GM04503 (cell line): Measurements from ENCODE around the gene SPA17.

Experiments
- DNase-seq: peaks from one replicate; pipeline ENCODE4 v3.0.0-alpha.2; 2012; ENCODE audit warnings: low read depth

Gene SPA17

DNA sequence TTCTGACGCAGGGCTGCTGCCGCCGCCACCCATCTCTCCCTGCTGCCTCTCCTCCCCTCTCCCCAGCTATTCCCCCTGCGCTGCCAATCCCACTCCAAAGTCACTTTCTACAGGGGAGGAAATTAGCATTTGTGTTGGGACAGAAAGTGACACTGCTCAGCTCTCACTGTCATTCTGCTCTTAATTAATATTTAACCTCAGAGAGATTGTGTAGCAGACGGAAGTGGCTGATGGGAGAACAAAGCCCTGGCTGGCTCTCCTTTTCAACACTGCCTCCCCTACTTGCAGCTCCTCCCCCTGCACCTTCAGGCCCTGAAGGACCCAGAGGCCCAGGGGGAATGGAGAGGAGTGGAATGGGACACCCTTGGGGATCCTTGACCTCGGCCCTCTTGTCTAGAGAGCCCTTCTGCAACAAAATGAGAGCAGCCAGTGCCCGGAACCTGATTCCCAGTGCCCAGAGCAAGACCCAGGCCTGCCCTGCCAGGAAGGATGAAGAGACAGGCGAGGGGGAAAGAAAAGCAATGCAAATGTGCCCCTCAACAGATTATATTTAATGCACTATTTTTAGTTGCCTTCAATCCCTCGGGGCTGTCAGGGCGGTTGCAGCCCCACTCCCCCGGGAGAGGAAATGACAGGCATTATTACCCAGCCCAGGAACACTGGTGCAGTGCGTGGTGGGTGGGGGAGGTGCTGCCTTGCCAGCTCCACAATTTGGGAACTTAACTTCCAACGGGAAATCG is 51.4 kb downstream of the SPA17 start:
- DNase-seq = no peak

DNA sequence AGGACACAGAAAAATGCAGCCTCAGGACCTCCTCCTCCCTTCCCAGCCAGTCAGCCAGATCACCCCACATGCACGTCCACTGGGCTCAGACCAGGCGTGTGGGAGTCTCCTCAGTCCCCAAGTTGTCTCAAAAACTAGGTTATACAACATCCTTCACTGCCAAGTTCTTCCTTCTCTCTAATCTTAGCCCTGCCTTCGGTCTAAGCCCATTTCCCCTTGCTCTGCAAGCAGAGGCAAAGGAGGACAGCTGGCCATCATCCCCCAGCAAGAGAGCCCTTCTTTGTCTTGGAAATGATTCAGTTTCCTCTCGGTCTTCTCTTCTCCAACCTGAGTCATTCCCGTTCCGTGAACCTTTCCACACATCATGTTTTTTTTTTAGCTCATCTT is 52.0 kb downstream of the SPA17 start:
- no peak for DNase-seq

DNA sequence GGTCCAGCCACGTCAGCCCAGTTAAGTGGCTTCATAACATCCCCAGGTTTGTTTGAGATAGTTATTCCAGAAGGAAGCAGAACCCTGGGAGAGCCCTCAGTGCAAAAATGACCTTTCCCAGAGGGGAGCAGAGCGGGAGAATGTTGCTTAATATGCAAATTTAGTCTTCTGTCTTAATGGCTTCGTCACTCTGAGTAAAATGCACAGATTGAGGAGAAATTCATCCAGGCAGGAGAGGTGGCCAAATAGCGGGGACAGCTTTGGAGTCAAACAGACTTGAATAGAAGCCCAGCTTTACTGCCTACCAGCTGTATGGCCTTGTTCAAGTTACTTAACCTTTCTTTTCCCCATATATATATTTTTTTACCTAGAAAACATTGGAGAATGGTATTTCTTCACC is 53.8 kb downstream of the SPA17 start:
- DNase-seq = no peak

DNA sequence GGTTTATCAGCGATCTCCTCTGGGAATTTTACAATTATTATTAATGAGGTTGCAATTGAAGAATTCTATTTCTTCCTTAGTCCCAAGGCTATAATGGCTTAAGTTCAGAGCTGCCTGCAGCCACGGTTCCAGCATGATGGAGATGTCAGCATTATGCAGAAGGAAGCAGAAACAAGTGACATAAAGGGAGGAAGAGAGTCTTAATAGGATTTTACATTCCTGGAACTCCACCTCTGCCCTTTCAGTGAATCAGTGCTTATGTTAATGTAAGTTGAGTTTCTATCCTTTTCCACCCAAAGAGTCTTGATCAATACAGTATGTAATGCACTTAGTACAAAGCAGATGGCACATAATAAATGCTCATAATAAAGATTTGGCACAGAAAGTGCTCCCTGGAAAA is 54.4 kb downstream of the SPA17 start:
- no peak for DNase-seq

DNA sequence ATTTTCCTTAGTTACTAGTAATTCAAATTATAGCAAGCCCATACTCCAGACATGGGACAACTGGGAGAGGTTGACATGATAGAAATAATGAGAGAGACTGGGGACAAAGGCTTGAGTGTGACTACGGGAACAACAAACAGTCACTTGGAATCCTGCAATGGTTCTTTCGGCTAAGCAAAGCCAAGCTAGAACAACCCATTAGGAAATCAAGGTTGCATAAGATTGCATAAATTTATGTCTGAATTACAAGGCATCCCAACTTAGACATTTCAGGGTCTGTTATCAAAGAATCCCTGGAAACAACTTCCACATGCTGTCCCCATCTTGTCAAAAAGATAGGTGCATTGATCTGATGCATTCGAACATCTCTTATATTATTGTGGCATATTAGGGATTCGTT is 55.9 kb downstream of the SPA17 start:
- DNase-seq = no peak

DNA sequence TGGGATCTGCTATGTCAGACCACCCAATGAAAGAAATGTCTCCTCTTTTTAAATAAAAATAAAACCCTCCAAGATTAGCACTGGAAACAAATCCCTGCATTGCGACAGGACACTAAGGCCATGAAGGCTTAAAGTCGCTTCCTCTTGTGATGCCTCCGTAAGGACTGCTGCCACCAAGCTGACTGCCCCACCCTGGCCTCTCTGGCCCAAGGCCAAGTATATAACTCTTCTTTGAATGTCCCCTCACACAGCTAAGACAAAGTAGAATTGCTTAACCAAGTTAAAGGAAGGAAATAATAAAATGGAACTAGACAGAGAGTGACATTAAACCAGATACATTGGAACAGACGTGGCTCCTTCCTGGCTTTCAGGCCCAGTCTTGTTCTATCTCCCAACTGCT is 58.5 kb downstream of the SPA17 start:
- DNase-seq = no peak

DNA sequence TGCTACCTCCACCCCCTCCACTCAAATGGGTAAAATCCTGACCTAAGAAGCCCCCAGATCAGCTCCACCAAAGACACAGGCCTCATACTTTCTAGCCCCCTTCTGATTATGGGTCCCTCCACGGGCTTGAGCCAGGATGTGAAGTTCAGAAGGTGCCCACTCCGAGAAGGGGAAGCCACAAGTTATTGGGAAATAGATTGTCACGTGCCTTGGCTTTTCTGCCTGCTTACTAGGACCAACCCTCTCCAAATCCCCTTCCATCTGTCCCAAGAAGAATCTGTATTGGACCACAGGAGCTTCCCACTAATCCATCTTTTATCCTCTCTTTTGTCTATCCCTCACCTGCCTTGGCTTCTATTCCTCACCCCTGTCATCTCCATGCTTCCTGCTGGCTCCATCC is 63.0 kb downstream of the SPA17 start:
- DNase-seq = no peak

DNA sequence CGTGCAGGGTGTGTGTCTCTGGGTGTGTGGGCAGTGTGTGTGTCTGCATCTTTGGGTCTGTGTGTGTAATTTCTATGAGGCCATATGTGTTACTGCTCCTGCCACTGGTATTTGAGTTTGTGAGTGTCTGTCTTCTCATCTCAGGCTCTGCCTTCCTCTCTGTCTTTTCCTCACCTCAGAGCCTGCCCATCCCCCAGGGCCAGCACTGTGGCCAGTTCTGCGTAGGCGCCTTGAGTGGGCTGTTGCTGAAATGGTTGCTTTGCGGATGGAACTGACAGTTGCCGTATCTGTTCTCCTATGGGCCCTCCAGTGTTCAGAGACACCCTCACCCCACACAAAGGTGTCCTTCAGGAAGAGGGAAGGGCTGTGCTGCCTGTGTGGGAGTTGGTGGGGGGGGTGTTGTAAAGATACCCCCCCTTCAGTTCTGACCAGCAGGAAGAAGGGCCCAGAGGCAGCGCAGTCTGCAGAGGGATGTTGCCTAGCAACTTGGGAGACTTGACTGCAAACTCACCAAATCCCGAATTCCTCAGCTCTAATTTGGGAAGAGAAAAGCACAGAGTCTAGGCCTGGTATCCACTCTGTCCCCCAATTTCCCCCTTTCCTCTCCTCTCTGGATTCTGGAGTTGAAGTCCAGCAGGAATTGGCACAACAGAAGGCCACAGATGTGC is 64.1 kb downstream of the SPA17 start:
- DNase-seq = no peak

DNA sequence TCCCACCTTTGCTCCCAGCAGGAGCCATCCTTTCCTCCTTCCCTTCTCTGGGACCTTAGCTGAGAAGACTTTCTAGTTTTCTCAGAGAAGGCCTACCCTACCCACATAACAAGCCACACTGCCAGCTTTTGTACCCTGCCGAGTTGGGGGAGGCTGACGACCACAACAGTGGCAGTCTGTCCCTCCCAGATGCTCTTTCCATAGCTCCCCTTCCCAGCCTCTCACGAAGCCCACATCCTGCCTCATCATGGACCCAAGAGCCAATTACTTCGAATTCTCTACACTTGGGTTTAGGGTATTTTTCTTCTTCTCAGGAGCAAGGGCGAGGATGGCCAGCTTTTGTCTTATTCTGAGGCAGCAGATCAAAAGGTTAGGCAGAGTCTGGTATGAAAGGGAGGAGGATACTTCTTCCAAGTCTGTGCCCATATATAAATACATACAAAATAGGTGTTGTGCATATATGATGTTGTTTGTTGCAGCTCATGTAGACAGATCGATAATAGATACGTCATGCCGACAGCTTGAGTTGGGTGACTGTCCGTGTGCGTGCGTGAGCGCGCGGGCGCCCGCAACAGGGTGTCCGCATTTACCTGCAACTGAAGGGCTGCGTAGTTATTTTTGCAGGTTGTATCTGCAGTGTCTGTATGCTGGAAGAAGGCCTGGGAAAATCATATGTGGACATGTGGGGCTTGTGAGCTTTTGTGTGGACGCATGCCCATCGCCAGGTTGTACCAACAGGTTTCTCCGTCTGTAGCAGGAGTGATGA is 65.2 kb downstream of the SPA17 start:
- no peak for DNase-seq

DNA sequence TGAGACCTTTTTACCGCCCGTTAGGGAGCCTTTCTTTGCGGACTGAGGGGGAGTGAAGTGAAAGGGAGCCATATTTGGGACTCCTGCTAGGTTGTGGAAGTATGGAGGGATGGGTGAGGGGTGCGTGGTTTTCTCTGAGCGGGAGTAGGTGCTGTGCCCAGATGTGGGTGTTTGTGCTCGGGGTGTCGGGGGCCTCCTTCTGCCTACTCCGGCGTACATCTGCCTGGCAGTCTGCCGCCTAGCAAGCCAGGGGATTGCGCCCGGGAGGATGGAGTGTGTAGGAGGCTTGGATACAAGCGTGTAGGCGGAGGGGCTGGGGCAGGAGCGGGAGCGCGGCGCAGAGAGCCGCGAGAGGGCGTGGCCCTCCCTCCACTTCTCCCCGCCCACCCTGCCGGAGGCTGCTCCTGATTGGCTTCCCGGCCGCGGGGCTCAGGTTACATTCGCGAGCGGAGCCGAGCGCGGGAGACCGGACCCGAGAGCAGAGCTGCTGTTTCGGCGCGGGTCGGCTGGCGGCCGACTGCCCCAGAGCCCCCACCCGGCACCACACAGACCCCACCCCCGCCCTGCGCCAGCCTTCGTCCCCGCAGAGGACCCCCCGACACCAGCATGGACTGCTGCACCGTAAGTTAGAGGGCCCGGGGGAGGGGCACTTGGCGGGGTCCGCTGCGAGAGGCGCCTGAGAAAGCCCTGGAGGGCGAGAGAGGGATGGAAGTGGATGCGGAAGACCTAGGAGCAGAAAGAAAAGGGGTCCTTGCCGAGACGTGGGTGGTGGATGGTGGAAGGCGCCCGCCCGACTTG is 66.0 kb downstream of the SPA17 start, which contains the start of gene NRGN:
Gene NRGN, plus strand, starts transcription at position 464 of the 798 bp plus-strand sequence. Its CDS starts 143 bp downstream, at position 607.
- peak; percentile 23 for DNase-seq

DNA sequence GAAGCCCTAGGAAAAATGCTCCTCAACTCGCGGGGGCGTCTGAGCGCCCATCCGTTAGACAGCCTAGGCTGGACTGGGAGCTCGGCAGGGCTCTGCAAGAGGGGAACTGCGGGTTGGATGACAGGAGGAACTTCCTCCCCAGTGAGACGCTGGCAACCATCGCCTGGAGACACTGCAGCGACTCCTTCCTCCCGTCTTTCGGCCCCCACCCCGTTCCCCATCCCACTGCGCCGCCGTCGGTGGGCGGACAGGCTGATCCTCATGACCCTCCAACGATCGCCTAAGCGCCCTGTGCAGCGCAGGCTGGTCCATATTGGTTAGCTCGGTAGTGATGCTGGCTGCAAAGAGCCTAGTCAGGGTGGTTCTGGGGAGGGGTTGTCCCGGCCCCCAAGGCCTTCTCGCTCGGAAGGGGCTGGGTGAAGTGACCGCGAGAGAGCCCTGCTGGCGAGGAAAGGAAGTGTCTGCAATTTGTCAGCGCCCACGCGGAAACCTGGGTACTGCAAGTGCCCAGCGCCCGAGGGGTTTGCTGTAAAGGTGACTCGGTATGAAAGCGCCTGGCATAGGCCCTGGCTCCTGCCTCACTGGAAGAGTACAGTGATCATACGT is 66.7 kb downstream of the SPA17 start:
- no peak for DNase-seq

DNA sequence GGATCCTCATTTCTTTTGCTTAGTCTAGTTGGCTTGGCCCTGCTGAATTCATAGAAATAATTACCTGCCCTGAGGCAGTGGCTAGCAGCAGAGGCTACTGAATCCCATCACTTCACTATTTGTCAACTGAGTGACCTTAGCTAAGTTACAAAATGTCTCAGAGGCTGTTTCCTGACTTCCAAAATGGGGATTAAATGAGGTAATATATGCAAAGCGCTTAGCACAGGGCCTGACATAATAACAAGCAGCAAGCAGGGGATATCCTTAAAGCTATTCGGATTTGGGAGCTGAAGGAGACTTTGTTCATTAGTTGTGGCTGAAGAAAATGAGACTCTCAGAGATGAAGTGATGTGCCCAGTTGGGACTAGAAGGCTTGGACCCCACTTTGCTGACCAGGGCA is 68.9 kb downstream of the SPA17 start:
- no peak for DNase-seq

DNA sequence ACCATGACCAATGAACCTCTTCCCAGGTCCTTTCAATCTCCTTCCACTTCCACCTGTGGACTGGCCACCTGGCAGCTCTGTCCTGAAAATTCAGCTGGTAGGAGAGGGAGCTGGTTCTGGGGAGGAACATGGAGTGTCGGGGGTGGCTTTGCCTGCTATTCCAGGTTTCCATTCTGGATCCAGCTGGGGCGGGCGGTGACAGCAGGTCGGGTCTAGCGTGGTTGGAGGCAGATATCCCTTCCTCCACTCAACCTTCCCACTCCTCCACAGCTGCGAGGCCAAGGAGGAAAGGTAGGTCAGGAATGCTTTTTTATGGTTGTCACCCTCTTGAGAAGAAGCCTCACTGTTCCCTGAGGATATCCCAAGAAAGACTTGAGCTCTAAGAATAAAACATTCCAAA is 69.3 kb downstream of the SPA17 start:
- no peak for DNase-seq

DNA sequence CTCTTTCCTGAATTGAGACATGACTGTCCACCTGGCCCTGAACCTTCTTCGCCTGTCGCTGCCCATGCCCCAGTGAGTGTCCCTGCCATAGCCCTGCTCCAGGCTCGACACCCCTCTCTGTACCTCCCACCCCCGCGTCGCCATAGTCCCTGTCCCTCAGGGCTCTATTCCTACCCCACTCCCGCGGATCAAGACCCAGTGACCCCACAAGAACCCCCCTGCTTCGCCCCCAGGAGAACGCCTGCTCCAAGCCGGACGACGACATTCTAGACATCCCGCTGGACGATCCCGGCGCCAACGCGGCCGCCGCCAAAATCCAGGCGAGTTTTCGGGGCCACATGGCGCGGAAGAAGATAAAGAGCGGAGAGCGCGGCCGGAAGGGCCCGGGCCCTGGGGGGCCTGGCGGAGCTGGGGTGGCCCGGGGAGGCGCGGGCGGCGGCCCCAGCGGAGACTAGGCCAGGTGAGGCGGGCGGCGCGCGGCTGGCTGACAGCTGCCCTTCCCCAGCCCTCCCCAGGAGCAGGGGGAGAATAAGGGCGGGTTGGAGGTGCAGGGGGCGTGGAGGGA is 71.6 kb downstream of the SPA17 start:
- DNase-seq = no peak

DNA sequence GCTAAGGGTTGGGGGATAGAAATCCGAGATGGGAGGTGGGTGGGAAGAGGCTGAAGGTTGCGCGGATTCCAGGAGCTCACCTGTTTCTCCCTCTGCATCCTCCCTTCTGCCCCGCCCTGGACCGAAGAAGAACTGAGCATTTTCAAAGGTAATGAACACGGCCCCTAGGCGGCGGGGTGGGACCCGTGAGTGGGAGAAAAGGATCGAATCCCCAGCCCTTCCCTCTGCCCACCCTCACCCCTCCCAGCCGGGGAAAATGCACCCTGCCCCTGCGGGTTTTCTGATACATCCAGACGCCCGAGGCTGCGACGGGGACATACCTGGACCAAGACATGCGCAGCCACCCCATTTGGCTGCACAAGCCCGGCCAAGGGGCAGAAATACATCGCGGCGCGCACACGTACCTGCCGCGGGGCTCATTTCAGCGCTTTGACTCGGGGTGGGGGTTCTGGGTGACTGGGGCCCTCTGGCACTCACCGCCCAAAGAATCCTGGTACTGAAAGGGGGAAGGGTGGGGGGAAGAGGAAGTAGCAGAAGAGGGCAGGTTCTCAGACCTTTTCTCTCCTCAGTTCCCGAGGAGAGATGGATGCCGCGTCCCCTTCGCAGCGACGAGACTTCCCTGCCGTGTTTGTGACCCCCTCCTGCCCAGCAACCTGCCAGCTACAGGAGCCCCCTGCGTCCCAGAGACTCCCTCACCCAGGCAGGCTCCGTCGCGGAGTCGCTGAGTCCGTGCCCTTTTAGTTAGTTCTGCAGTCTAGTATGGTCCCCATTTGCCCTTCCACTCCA is 72.3 kb downstream of the SPA17 start:
- no peak for DNase-seq

DNA sequence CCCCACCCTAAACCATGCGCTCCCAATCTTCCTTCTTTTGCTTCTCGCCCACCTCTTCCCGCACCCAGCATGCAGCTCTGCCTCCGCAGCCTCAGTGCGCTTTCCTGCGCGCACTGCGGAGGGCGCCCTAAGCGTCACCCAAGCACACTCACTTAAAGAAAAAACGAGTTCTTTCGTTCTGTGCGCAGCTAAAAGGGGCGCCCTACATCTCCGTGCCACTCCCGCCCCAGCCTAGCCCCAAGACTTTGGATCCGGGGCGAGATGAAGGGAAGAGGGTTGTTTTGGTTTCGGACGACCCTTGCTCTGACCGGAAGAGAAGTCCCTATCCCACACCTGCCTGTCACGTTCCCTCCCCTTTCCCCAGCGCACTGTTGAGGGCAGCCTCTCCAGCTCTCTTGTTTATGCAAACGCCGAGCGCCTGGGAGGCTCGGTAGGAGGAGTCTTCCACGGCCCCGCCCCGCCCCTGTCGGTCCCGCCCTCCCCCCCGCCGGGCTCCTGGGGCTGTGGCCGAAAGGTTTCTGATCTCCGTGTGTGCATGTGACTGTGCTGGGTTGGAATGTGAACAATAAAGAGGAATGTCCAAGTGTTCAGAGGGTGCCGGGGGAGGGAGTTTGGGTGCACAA is 73.0 kb downstream of the SPA17 start:
- peak; percentile 15 for DNase-seq
